Kidney glomerular epithelial cell (primary cell): Measurements from ENCODE around the gene TMX1.
A peak's percentile ranks its signal among the peaks of the same experiment; 100 is the strongest.
"Not testable (repeated sequence)": the region's sequence is repeated elsewhere in the genome, so short reads cannot be mapped to it uniquely, and the experiment has no call there.

Experiments
- DNase-seq: peaks from one replicate; lab custom pipeline; 2025; lab: John Stamatoyannopoulos, UW

TMX1 gene

GRCh38 chr14:51239813-51240803 is at the start of gene TMX1:
TSS of gene TMX1 (plus strand) at chr14:51240247. CDS start at chr14:51240293, 46 bp downstream.
- DNase-seq = peak; percentile 99

GRCh38 chr14:51201890-51202289 is 38.2 kb upstream of the TMX1 start:
- no peak for DNase-seq

GRCh38 chr14:51202914-51203665 is 37.0 kb upstream of the TMX1 start:
- no peak for DNase-seq

GRCh38 chr14:51203881-51204280 is 36.2 kb upstream of the TMX1 start:
- DNase-seq = no peak

- no peak for DNase-seq
These were observed 34.6 kb upstream of the TMX1 start for GRCh38 chr14:51205486-51205885.

GRCh38 chr14:51206462-51206861 is 33.6 kb upstream of the TMX1 start:
- DNase-seq = no peak

GRCh38 chr14:51207621-51208020 is 32.4 kb upstream of the TMX1 start:
- no peak for DNase-seq

- no peak for DNase-seq
These were observed 31.1 kb upstream of the TMX1 start for GRCh38 chr14:51208982-51209381.

- no peak for DNase-seq
These were observed 30.6 kb upstream of the TMX1 start for GRCh38 chr14:51209457-51209856.

- no peak for DNase-seq
These were observed 29.5 kb upstream of the TMX1 start for GRCh38 chr14:51210594-51210993.

- DNase-seq = no peak
These were observed 28.9 kb upstream of the TMX1 start for GRCh38 chr14:51211149-51211548.

GRCh38 chr14:51216602-51217001 is 23.4 kb upstream of the TMX1 start:
- DNase-seq = no peak

- DNase-seq = peak; percentile 18
These were observed 20.3 kb upstream of the TMX1 start for GRCh38 chr14:51219473-51220448.

- DNase-seq = not testable (repeated sequence)
These were observed 16.6 kb upstream of the TMX1 start for GRCh38 chr14:51223463-51223862.

- DNase-seq = no peak
These were observed 15.5 kb upstream of the TMX1 start for GRCh38 chr14:51224551-51224950.

GRCh38 chr14:51225751-51226150 is 14.3 kb upstream of the TMX1 start:
- DNase-seq = no peak

- DNase-seq = no peak
These were observed 11.7 kb upstream of the TMX1 start for GRCh38 chr14:51228391-51228790.

GRCh38 chr14:51228890-51229289 is 11.2 kb upstream of the TMX1 start:
- DNase-seq = no peak

- DNase-seq = no peak
These were observed 3.7 kb upstream of the TMX1 start for GRCh38 chr14:51236314-51236713.

GRCh38 chr14:51240804-51241380 is 845 bp downstream of the TMX1 start:
- DNase-seq = no peak
